Vagina (tissue), 2 donors: ENCODE measurements around the gene IFNA5.

Source experiments
- POLR2A ChIP-seq, 2 donors: fragments of 450-650 bp; IDR thresholded peaks; one replicate each; pipeline ENCODE4 v1.6.1; 2017; ENCODE audit warnings: antibody characterized with exemption in 2 of 2, mild to moderate bottlenecking in 2 of 2, moderate library complexity in 2 of 2
- POLR2AphosphoS5 ChIP-seq, 2 donors: sonication (generic); formaldehyde crosslinking; IDR thresholded peaks; one replicate each; pipeline ENCODE4 v1.9.0; 2017; ENCODE audit warnings: antibody characterized with exemption in 2 of 2, mild to moderate bottlenecking in 2 of 2, low read depth in 1 of 2; ENCODE audit not compliant: insufficient read depth in 1 of 2
- TF ChIP-seq, protein P1 (sequence below), 3 experiments: fragments of 450-650 bp in 2 of 3; fragments of 200-600 bp in 1 of 3; sonication (generic) in 1 of 3; IDR thresholded peaks; one replicate each; pipeline ENCODE4 v1.5.1; 2017 to 2019; ENCODE audit warnings: antibody characterized with exemption in 3 of 3, mild to moderate bottlenecking in 2 of 3, moderate library complexity in 2 of 3

DNA sequence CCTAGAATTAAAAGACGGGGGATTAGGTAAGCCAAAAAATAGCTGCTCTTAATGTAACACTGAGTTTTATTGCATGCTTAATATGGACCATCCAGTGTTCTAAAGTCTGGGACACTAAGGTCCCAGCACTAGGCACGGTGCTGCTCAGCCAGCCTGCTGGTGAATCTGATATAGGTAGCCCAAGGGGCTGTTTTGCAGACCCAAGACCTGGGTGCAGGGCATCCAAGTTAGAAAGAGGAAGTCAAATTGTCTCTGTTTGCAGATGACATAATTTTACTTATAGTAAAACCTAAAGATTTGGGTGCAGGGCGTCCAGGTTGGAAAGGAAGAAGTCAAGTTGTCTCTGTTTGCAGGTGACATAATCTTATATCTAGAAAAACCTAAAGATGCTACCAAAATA lies 17.8 kb downstream of the IFNA5 start:
- TF ChIP-seq, protein P1, sequence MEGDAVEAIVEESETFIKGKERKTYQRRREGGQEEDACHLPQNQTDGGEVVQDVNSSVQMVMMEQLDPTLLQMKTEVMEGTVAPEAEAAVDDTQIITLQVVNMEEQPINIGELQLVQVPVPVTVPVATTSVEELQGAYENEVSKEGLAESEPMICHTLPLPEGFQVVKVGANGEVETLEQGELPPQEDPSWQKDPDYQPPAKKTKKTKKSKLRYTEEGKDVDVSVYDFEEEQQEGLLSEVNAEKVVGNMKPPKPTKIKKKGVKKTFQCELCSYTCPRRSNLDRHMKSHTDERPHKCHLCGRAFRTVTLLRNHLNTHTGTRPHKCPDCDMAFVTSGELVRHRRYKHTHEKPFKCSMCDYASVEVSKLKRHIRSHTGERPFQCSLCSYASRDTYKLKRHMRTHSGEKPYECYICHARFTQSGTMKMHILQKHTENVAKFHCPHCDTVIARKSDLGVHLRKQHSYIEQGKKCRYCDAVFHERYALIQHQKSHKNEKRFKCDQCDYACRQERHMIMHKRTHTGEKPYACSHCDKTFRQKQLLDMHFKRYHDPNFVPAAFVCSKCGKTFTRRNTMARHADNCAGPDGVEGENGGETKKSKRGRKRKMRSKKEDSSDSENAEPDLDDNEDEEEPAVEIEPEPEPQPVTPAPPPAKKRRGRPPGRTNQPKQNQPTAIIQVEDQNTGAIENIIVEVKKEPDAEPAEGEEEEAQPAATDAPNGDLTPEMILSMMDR (IDR thresholded peaks at IDR 0.05) = no peak
- TF ChIP-seq POLR2A (IDR thresholded peaks at IDR 0.05) (no peak), POLR2AphosphoS5 (IDR thresholded peaks at IDR 0.05; ENCODE audit: insufficient read depth in 1 of 2, low read depth in 1 of 2) (no peak)
